A673 (cell line): Measurements from ENCODE around the gene SGK1. TPM values are rescaled to one million over a fixed set of nuclear protein-coding genes. Genes with fewer than 3 reads are reported as not detected.

ENCODE experiments used
- BruUV-seq: library from RNA; stranded (reverse); fragments of 400-500 nt; replicated peaks from 2 replicates; lab custom pipeline; 2021; lab: Mats Ljungman, UMichigan
- CTCF ChIA-PET: fragments of 300-600 bp; sonication (Branson Sonifier 250); formaldehyde crosslinking; loops from one replicate; lab custom pipeline; 2022; ENCODE audit warnings: antibody characterized with exemption; lab: Charles Lee
- POLR2A ChIA-PET: fragments of 300-600 bp; sonication (Branson Sonifier 250); formaldehyde crosslinking; loops from one replicate; lab custom pipeline; 2022; ENCODE audit warnings: antibody characterized with exemption; ENCODE audit not compliant: low non-redundant PET; lab: Charles Lee
- DNase-seq: peaks from one replicate; pipeline ENCODE4 v3.0.0-alpha.2; 2015; ENCODE audit warnings: low spot score
- H3K27ac ChIP-seq: fragments of 200-600 bp; sonication (generic); 2 replicates; pipeline ENCODE4 v1.5.1; 2016; ENCODE audit warnings: mixed run types, low read depth, mild to moderate bottlenecking, mixed read lengths, antibody characterized with exemption, low read length; ENCODE audit not compliant: poor library complexity, severe bottlenecking
- H3K27me3 ChIP-seq: fragments of 200-600 bp; sonication (generic); replicated peaks from 2 replicates; pipeline ENCODE4 v1.6.1; 2017; ENCODE audit warnings: mixed run types, low read depth, mild to moderate bottlenecking, mixed read lengths, antibody characterized with exemption, low read length; ENCODE audit not compliant: insufficient read depth, poor library complexity
- H3K36me3 ChIP-seq: fragments of 200-600 bp; sonication (generic); 2 replicates; pipeline ENCODE4 v1.6.1; 2016; ENCODE audit warnings: mixed run types, mild to moderate bottlenecking, mixed read lengths, antibody characterized with exemption, low read length; ENCODE audit not compliant: insufficient read depth, poor library complexity, severe bottlenecking
- H3K4me1 ChIP-seq: fragments of 200-600 bp; sonication (generic); 2 replicates; pipeline ENCODE4 v1.6.1; 2017; ENCODE audit warnings: mixed run types, mild to moderate bottlenecking, mixed read lengths, antibody characterized with exemption, low read length; ENCODE audit not compliant: insufficient read depth, poor library complexity, severe bottlenecking
- H3K4me3 ChIP-seq: fragments of 200-600 bp; sonication (generic); 2 replicates; pipeline ENCODE4 v1.5.1; 2016; ENCODE audit warnings: low read depth, mixed run types, mild to moderate bottlenecking, mixed read lengths, low read length; ENCODE audit not compliant: poor library complexity, severe bottlenecking
- H3K9me3 ChIP-seq: fragments of 200-600 bp; sonication (generic); 2 replicates; pipeline ENCODE4 v1.6.1; 2016; ENCODE audit warnings: mixed run types, low read depth, mild to moderate bottlenecking, mixed read lengths, antibody characterized with exemption, low read length; ENCODE audit not compliant: poor library complexity, severe bottlenecking
- EZH2 ChIP-seq: fragments of 200-600 bp; sonication (generic); IDR thresholded peaks from 2 replicates; pipeline ENCODE4 v1.6.1; 2017; ENCODE audit warnings: borderline replicate concordance, low read depth, mild to moderate bottlenecking, mixed read lengths, antibody characterized with exemption, low read length; ENCODE audit not compliant: poor library complexity, severe bottlenecking
- intact Hi-C: fragments of 100-400 bp; cut with micrococcal nuclease; formaldehyde crosslinking; loops from one replicate; pipeline ENCODE4 v1.10.0; 2022; ENCODE audit not compliant: unreplicated experiment
- total RNA-seq: library from RNA; stranded (reverse); gene quantifications from 2 replicates; pipeline ENCODE4 v1.2.3, GENCODE V29; 2021
- TF ChIP-seq, protein P1 (sequence below): fragments of 300-800, 200-600 bp; sonication (generic); conservative IDR thresholded peaks from 2 replicates; pipeline ENCODE4 v1.5.1; 2017; ENCODE audit warnings: low read depth, mild to moderate bottlenecking, antibody characterized with exemption, low read length, moderate library complexity, mixed read lengths

The SGK1 gene
- total RNA-seq, 1 experiment from 2014 or later, result 73.3 TPM

DNA sequence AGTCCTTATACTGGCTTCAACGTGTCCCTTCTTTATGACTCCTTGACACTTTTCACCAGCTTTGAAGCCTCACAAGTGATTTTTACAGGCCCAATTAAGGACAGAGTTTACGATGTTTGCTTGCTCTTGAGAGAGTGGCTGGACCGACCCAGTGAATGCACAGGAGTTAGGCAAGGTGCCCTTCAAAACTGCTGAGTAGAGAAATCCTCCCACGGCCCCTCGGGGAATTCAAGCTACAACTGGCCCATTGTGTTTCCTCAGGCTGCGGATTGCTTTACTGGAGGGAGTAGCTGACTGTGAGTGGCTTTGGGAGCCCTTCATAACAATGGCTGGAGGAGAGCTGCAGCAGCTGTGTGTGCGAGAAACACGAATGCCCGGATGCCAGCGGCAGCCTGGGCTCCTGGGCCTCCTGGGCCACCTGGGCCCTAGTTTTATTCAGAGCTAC lies 50.0 kb downstream of the SGK1 start:
- BruUV-seq, result no TSS peak
- intact Hi-C loops, result no loop called here

DNA sequence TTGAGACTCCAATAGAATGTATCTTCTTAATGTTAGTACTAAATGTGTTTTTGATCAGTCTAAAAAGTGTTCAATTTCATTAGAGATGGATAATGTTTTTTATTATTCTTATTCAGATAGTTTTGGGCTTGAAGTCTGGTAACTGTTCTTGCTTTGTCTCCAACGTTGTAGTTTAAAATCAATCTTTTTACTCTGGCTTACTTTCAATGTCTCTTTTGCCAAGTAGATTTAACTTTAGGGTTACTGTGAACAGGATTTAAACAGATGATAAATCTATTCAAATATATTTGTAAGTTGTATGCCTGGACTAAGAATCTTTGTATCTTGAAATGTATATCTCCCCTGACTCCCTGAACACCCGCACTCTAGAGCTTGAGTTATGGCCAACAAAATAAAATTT lies 51.1 kb downstream of the SGK1 start:
- no peak for TF ChIP-seq EZH2
- TF ChIP-seq, protein P1, sequence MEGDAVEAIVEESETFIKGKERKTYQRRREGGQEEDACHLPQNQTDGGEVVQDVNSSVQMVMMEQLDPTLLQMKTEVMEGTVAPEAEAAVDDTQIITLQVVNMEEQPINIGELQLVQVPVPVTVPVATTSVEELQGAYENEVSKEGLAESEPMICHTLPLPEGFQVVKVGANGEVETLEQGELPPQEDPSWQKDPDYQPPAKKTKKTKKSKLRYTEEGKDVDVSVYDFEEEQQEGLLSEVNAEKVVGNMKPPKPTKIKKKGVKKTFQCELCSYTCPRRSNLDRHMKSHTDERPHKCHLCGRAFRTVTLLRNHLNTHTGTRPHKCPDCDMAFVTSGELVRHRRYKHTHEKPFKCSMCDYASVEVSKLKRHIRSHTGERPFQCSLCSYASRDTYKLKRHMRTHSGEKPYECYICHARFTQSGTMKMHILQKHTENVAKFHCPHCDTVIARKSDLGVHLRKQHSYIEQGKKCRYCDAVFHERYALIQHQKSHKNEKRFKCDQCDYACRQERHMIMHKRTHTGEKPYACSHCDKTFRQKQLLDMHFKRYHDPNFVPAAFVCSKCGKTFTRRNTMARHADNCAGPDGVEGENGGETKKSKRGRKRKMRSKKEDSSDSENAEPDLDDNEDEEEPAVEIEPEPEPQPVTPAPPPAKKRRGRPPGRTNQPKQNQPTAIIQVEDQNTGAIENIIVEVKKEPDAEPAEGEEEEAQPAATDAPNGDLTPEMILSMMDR, result no peak
- H3K4me1 ChIP-seq, result peaks cover 6% of the 10 kb centered on the region
- no peak overlapping the region for H3K4me3 ChIP-seq
- ChIA-PET CTCF (no interaction called here), POLR2A (no interaction called here)
- no peaks in the 10 kb centered on the region for H3K27me3 ChIP-seq
- no peak overlapping the region for H3K27ac ChIP-seq
- BruUV-seq, result no TSS peak
- no peak for DNase-seq
- no peaks in the 10 kb centered on the region for H3K9me3 ChIP-seq
- no peaks in the 10 kb centered on the region for H3K36me3 ChIP-seq
- intact Hi-C loops, result no loop called here

More for the DNA sequence above, 50.0 kb downstream of the SGK1 start:
- peak; percentile 60 for DNase-seq
- Histone ChIP-seq H3K27ac (no peak overlapping the region), H3K4me1 (peaks cover 6% of the 10 kb centered on the region), H3K4me3 (no peak overlapping the region), H3K9me3 (no peaks in the 10 kb centered on the region), H3K27me3 (no peaks in the 10 kb centered on the region), H3K36me3 (no peaks in the 10 kb centered on the region)
- no peak for TF ChIP-seq EZH2
- TF ChIP-seq, protein P1, result no peak
- POLR2A ChIA-PET, result no interaction called here
- CTCF ChIA-PET, result no interaction called here

- TF ChIP-seq, protein P1, result no peak
- TF ChIP-seq EZH2, result no peak
- ChIA-PET POLR2A (no interaction called here), CTCF (no interaction called here)
- intact Hi-C loops, result no loop called here
- Histone ChIP-seq H3K4me1 (no peaks in the 10 kb centered on the region), H3K36me3 (no peaks in the 10 kb centered on the region), H3K27ac (no peak overlapping the region), H3K27me3 (no peaks in the 10 kb centered on the region), H3K4me3 (no peak overlapping the region), H3K9me3 (no peaks in the 10 kb centered on the region)
- DNase-seq, result no peak
- no TSS peak for BruUV-seq
Measured at GRCh38 chr6:134261766-134262165, 56.1 kb downstream of the SGK1 start.
